Measurements from ENCODE around the gene RS1. TPM values are rescaled to one million over a fixed set of nuclear protein-coding genes. Genes with fewer than 3 reads are reported as not detected.

RS1 gene
- total RNA-seq, 4 donors from 2014 or later, result not detected

- Histone ChIP-seq H3K27ac (no peak overlapping the region), H3K36me3 (no peaks in the 10 kb centered on the region), H3K4me3 (no peak overlapping the region), H3K27me3 (no peaks in the 10 kb centered on the region), H3K4me1 (no peaks in the 10 kb centered on the region), H3K9me3 (no peaks in the 10 kb centered on the region)
- 83% methylated on average over 4 of the region's 4 CpGs for whole genome bisulfite sequencing
- DNase-seq (ENCODE audit: low spot score in 2 of 2), result no peak
- TF ChIP-seq POLR2AphosphoS5 (IDR thresholded peaks at IDR 0.05) (no peak), POLR2A (IDR thresholded peaks at IDR 0.05) (no peak), CTCF (IDR thresholded peaks at IDR 0.05) (no peak), EP300 (IDR thresholded peaks at IDR 0.05) (no peak)
Observed at GRCh38 chrX:18692541-18692940, 20.6 kb upstream of the RS1 start.

- TF ChIP-seq POLR2A (IDR thresholded peaks at IDR 0.05), result no peak
- no peak for TF ChIP-seq CTCF (IDR thresholded peaks at IDR 0.05)
- no peak for TF ChIP-seq EP300 (IDR thresholded peaks at IDR 0.05)
- TF ChIP-seq POLR2AphosphoS5 (IDR thresholded peaks at IDR 0.05), result no peak
- H3K27ac ChIP-seq, result no peak overlapping the region
Observed at GRCh38 chrX:18691431-18691830, 19.5 kb upstream of the RS1 start.

DNA sequence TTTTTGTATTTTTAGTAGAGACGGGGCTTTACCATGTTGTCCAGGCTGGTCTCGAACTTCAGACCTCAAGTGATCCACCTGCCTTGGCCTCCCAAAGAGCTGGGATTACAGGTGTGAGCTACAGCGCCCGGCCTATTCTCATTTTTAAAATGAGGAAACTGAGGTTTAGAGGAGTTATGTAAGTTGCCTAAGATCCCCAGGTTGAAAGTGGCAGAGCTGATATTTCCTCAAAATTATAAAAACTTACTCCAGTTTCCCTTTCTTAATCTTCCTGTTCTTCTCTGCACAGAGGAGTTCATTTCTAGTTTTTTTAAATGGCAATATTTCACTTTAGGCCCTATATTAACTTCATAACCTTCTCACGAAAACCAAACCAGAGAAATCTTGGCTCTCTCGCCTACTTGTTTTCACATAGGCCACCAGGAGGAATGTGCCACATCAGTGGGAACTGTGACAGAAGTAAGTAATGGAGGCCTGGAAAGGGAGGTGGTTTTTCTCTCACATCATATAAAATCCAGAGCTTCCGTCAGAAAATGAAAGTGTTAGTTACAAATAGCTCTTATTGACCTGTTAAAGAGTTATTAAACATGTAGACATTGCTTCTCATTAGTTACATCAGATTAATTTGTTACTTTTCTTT is 16.1 kb upstream of the RS1 start:
- 85% methylated on average over 7 of the region's 7 CpGs for WGBS
- Histone ChIP-seq H3K27me3 (no peaks in the 10 kb centered on the region), H3K36me3 (no peaks in the 10 kb centered on the region), H3K27ac (no peak overlapping the region), H3K9me3 (no peaks in the 10 kb centered on the region), H3K4me3 (no peak overlapping the region), H3K4me1 (no peaks in the 10 kb centered on the region)
- DNase-seq (ENCODE audit: low spot score in 2 of 2), result no peak
- no peak for TF ChIP-seq CTCF (IDR thresholded peaks at IDR 0.05)
- no peak for TF ChIP-seq POLR2AphosphoS5 (IDR thresholded peaks at IDR 0.05)
- no peak for TF ChIP-seq EP300 (IDR thresholded peaks at IDR 0.05)

More at GRCh38 chrX:18691431-18691830, 19.5 kb upstream of the RS1 start:
- no peak overlapping the region for H3K4me3 ChIP-seq
- no peaks in the 10 kb centered on the region for H3K36me3 ChIP-seq
- no peak for DNase-seq (ENCODE audit: low spot score in 2 of 2)
- no peaks in the 10 kb centered on the region for H3K9me3 ChIP-seq
- H3K27me3 ChIP-seq, result no peaks in the 10 kb centered on the region
- no peaks in the 10 kb centered on the region for H3K4me1 ChIP-seq
- WGBS, result 39% methylated on average over 1 of the region's 1 CpG

- no peak for DNase-seq (ENCODE audit: low spot score in 2 of 2)
- no peak overlapping the region for H3K27ac ChIP-seq
- WGBS, result 76% methylated on average over 9 of the region's 9 CpGs
- H3K27me3 ChIP-seq, result no peaks in the 10 kb centered on the region
- no peaks in the 10 kb centered on the region for H3K9me3 ChIP-seq
- H3K4me1 ChIP-seq, result no peaks in the 10 kb centered on the region
- H3K4me3 ChIP-seq, result no peak overlapping the region
- TF ChIP-seq POLR2AphosphoS5 (IDR thresholded peaks at IDR 0.05) (no peak), CTCF (IDR thresholded peaks at IDR 0.05) (no peak), EP300 (IDR thresholded peaks at IDR 0.05) (no peak), POLR2A (IDR thresholded peaks at IDR 0.05) (no peak)
- H3K36me3 ChIP-seq, result no peaks in the 10 kb centered on the region
Observed at GRCh38 chrX:18682979-18683387, 11.1 kb upstream of the RS1 start.

DNA sequence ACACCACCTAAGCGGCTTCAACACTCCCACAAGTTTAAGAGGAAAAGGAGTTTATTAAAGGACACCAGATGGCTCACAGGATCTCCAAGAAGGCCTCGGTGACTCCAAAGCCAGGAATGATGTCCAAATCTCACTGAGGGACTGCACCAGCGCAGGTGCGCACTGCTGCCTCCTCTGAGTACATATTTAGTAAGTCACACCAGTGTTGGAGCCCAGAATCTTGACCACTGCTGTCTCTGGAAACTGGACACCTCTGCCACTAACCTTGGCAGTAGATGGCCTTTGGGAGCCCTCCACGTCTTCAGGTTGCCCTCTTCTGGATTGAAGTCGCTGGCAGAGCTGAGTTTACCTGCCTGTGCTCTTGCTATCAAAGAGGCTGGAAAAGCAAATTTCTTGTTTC is 10.1 kb upstream of the RS1 start:
- no peak for DNase-seq (ENCODE audit: low spot score in 2 of 2)
- no peak for TF ChIP-seq POLR2A (IDR thresholded peaks at IDR 0.05)
- no peak for TF ChIP-seq EP300 (IDR thresholded peaks at IDR 0.05)
- no peak for TF ChIP-seq POLR2AphosphoS5 (IDR thresholded peaks at IDR 0.05)
- no peak for TF ChIP-seq CTCF (IDR thresholded peaks at IDR 0.05)
- Histone ChIP-seq H3K9me3 (no peaks in the 10 kb centered on the region), H3K27me3 (no peaks in the 10 kb centered on the region), H3K4me3 (no peak overlapping the region), H3K4me1 (no peaks in the 10 kb centered on the region), H3K27ac (no peak overlapping the region), H3K36me3 (no peaks in the 10 kb centered on the region)
- 88% methylated on average over 6 of the region's 6 CpGs for WGBS
